ENCODE results near the gene KCNAB1. TPM values are rescaled to one million over a fixed set of nuclear protein-coding genes. Genes with fewer than 3 reads are reported as not detected.

KCNAB1 gene
- total RNA-seq, 2 donors from 2014 or later: 0.49 to 0.81 TPM

DNA sequence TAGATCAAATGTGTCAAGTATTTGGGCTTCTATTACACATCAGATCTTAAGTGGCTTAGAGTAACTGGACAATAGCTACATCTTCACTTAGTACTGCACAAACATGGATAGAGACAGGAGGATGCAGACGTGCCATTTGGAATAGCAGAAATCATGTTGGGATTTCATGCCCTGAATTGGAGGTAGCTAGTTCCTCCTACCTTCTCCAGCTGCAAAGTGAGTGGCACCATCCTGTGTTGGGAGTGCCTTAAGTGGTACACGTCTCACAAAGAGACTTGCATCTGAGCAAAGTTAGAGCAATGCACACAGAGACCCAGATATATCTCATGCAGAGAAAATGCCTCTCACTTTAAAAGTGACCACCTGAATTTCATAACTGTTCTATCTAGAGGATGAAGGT, 298.1 kb downstream of the KCNAB1 start:
- Mint-ChIP-seq H3K27me3 (ENCODE audit: insufficient read depth) (no peaks in the 10 kb centered on the region), H3K36me3 (ENCODE audit: low read depth) (no peaks in the 10 kb centered on the region), H3K27ac (no peak overlapping the region), H3K9me3 (no peaks in the 10 kb centered on the region), H3K4me3 (no peak overlapping the region), H3K4me1 (no peaks in the 10 kb centered on the region)
- Histone ChIP-seq H3K36me3 (ENCODE audit: control insufficient read depth, insufficient read depth, low read length) (no peaks in the 10 kb centered on the region), H3K9ac (ENCODE audit: extremely low read depth, low read length, poor library complexity, severe bottlenecking) (no peak overlapping the region), H3K4me1 (ENCODE audit: control insufficient read depth, insufficient read depth, low read length) (no peaks in the 10 kb centered on the region), H3K27ac (ENCODE audit: low read depth, low read length) (no peak overlapping the region), H3K27me3 (ENCODE audit: control insufficient read depth, insufficient read depth, low read length, poor library complexity, severe bottlenecking) (no peaks in the 10 kb centered on the region), H3K9me3 (ENCODE audit: control insufficient read depth, low read length) (no peaks in the 10 kb centered on the region), H3K4me3 (ENCODE audit: low read length) (no peak overlapping the region)
- no peak for DNase-seq
- TF ChIP-seq, protein P1, sequence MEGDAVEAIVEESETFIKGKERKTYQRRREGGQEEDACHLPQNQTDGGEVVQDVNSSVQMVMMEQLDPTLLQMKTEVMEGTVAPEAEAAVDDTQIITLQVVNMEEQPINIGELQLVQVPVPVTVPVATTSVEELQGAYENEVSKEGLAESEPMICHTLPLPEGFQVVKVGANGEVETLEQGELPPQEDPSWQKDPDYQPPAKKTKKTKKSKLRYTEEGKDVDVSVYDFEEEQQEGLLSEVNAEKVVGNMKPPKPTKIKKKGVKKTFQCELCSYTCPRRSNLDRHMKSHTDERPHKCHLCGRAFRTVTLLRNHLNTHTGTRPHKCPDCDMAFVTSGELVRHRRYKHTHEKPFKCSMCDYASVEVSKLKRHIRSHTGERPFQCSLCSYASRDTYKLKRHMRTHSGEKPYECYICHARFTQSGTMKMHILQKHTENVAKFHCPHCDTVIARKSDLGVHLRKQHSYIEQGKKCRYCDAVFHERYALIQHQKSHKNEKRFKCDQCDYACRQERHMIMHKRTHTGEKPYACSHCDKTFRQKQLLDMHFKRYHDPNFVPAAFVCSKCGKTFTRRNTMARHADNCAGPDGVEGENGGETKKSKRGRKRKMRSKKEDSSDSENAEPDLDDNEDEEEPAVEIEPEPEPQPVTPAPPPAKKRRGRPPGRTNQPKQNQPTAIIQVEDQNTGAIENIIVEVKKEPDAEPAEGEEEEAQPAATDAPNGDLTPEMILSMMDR (conservative IDR thresholded peaks at IDR 0.05): no peak
- WGBS, 2 experiments (ENCODE audit: insufficient coverage in 1 of 2, insufficient read length in 1 of 2): 73 to 89% methylated on average over 2 of the region's 2 CpGs

DNA sequence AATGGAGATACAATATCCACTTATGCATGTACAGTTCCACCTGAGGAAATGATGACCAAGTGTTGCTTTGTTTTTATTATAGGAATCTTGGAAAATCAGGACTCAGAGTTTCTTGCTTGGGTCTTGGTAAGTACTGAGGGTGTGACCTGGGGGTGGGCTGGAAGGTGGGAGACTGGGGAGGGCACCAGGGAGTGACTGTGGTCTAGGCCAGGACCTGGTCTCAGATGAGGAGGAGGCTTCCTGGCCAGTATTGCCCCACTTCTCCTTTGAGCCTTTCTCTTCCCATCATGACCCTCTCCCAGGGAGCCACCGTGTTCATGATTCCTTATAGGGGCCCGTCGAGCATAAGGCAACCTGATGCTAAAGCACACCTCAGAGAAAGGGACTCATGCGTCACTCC, 301.2 kb downstream of the KCNAB1 start:
- no peaks in the 10 kb centered on the region for H3K27me3 Mint-ChIP-seq (ENCODE audit: insufficient read depth)
- no peaks in the 10 kb centered on the region for H3K4me1 ChIP-seq (ENCODE audit: control insufficient read depth, insufficient read depth, low read length)
- no peak overlapping the region for H3K4me3 Mint-ChIP-seq
- no peak overlapping the region for H3K27ac ChIP-seq (ENCODE audit: low read depth, low read length)
- no peaks in the 10 kb centered on the region for H3K4me1 Mint-ChIP-seq
- peaks cover 1% of the 10 kb centered on the region for H3K27me3 ChIP-seq (ENCODE audit: control insufficient read depth, insufficient read depth, low read length, poor library complexity, severe bottlenecking)
- no peak overlapping the region for H3K4me3 ChIP-seq (ENCODE audit: low read length)
- H3K27ac Mint-ChIP-seq: no peak overlapping the region
- H3K9ac ChIP-seq (ENCODE audit: extremely low read depth, low read length, poor library complexity, severe bottlenecking): no peak overlapping the region
- no peaks in the 10 kb centered on the region for H3K36me3 ChIP-seq (ENCODE audit: control insufficient read depth, insufficient read depth, low read length)
- 94 to 100% methylated on average over 4 of the region's 4 CpGs for WGBS, 2 experiments (ENCODE audit: insufficient coverage in 1 of 2, insufficient read length in 1 of 2)
- no peaks in the 10 kb centered on the region for H3K36me3 Mint-ChIP-seq (ENCODE audit: low read depth)
- H3K9me3 Mint-ChIP-seq: no peaks in the 10 kb centered on the region
- TF ChIP-seq, protein P1 (conservative IDR thresholded peaks at IDR 0.05): no peak
- H3K9me3 ChIP-seq (ENCODE audit: control insufficient read depth, low read length): no peaks in the 10 kb centered on the region
- DNase-seq: no peak

- peaks cover 5% of the 10 kb centered on the region for H3K4me1 Mint-ChIP-seq
- H3K27me3 Mint-ChIP-seq (ENCODE audit: insufficient read depth): no peaks in the 10 kb centered on the region
- Histone ChIP-seq H3K4me1 (ENCODE audit: control insufficient read depth, insufficient read depth, low read length) (no peaks in the 10 kb centered on the region), H3K27ac (ENCODE audit: low read depth, low read length) (peak overlapping the region; percentile 52), H3K9ac (ENCODE audit: extremely low read depth, low read length, poor library complexity, severe bottlenecking) (no peak overlapping the region), H3K9me3 (ENCODE audit: control insufficient read depth, low read length) (no peaks in the 10 kb centered on the region), H3K36me3 (ENCODE audit: control insufficient read depth, insufficient read depth, low read length) (no peaks in the 10 kb centered on the region), H3K27me3 (ENCODE audit: control insufficient read depth, insufficient read depth, low read length, poor library complexity, severe bottlenecking) (peaks cover 9% of the 10 kb centered on the region), H3K4me3 (ENCODE audit: low read length) (no peak overlapping the region)
- no peak overlapping the region for H3K4me3 Mint-ChIP-seq
- H3K27ac Mint-ChIP-seq: no peak overlapping the region
- no peak for DNase-seq
- no peaks in the 10 kb centered on the region for H3K36me3 Mint-ChIP-seq (ENCODE audit: low read depth)
- TF ChIP-seq, protein P1 (conservative IDR thresholded peaks at IDR 0.05): no peak
- no peaks in the 10 kb centered on the region for H3K9me3 Mint-ChIP-seq
These were observed 304.4 kb downstream of the KCNAB1 start for GRCh38 chr3:156424758-156425157.

All from endodermal cell (in vitro differentiated cells).